Measurements from ENCODE around the gene LRRC3.

Gene LRRC3

GRCh38 chr21:44440241-44441040 lies 14.9 kb upstream of the LRRC3 start:
- Histone ChIP-seq H3K27me3 (no peaks in the 10 kb centered on the region), H3K4me1 (no peaks in the 10 kb centered on the region), H3K9me3 (no peaks in the 10 kb centered on the region), H3K4me3 (ENCODE audit: low read depth, low read length) (no peak overlapping the region), H3K36me3 (no peaks in the 10 kb centered on the region)
- no peak for TF ChIP-seq CTCF (IDR thresholded peaks at IDR 0.05; ENCODE audit: low read depth, low read length)
- peak; percentile 7 for DNase-seq

GRCh38 chr21:44441041-44441400 lies 14.3 kb upstream of the LRRC3 start:
- Histone ChIP-seq H3K27me3 (no peaks in the 10 kb centered on the region), H3K4me1 (no peaks in the 10 kb centered on the region), H3K36me3 (no peaks in the 10 kb centered on the region), H3K9me3 (no peaks in the 10 kb centered on the region), H3K4me3 (ENCODE audit: low read depth, low read length) (no peak overlapping the region)
- no peak for TF ChIP-seq CTCF (IDR thresholded peaks at IDR 0.05; ENCODE audit: low read depth, low read length)
- DNase-seq = no peak

- TF ChIP-seq CTCF (IDR thresholded peaks at IDR 0.05; ENCODE audit: low read depth, low read length) = no peak
- DNase-seq = no peak
- no peak overlapping the region for H3K4me3 ChIP-seq (ENCODE audit: low read depth, low read length)
- no peaks in the 10 kb centered on the region for H3K9me3 ChIP-seq
- no peaks in the 10 kb centered on the region; the same call in 1 of the 2 replicates for H3K27me3 ChIP-seq
- no peaks in the 10 kb centered on the region for H3K36me3 ChIP-seq
- no peaks in the 10 kb centered on the region for H3K4me1 ChIP-seq
Measured at GRCh38 chr21:44441581-44442265, 13.6 kb upstream of the LRRC3 start.

GRCh38 chr21:44442266-44443125 lies 12.8 kb upstream of the LRRC3 start:
- Histone ChIP-seq H3K4me1 (no peaks in the 10 kb centered on the region), H3K27me3 (peaks cover 4% of the 10 kb centered on the region), H3K4me3 (ENCODE audit: low read depth, low read length) (no peak overlapping the region), H3K9me3 (no peaks in the 10 kb centered on the region), H3K36me3 (no peaks in the 10 kb centered on the region)
- TF ChIP-seq CTCF (IDR thresholded peaks at IDR 0.05; ENCODE audit: low read depth, low read length) = no peak
- DNase-seq = peak; percentile 15

GRCh38 chr21:44443291-44443890 lies 11.9 kb upstream of the LRRC3 start:
- Histone ChIP-seq H3K4me3 (ENCODE audit: low read depth, low read length) (no peak overlapping the region), H3K27me3 (peaks cover 7% of the 10 kb centered on the region), H3K9me3 (no peaks in the 10 kb centered on the region), H3K36me3 (no peaks in the 10 kb centered on the region), H3K4me1 (no peaks in the 10 kb centered on the region)
- peak; percentile 5 for DNase-seq
- no peak for TF ChIP-seq CTCF (IDR thresholded peaks at IDR 0.05; ENCODE audit: low read depth, low read length)

Measured in BE2C (cell line).